OCI-LY7 (cell line): Measurements from ENCODE around the gene YPEL4. TPM values are rescaled to one million over a fixed set of nuclear protein-coding genes. Genes with fewer than 3 reads are reported as not detected.

Experiments
- BruUV-seq: library from RNA; stranded (reverse); fragments of 400-500 nt; replicated peaks from 2 replicates; lab custom pipeline; 2021; lab: Mats Ljungman, UMichigan
- CTCF ChIA-PET: fragments of 300-600 bp; sonication (Branson Sonifier 250); formaldehyde crosslinking; loops from one replicate; lab custom pipeline; 2022; ENCODE audit warnings: antibody characterized with exemption; ENCODE audit not compliant: unreplicated experiment; lab: Charles Lee
- POLR2A ChIA-PET: fragments of 300-600 bp; sonication (Branson Sonifier 250); formaldehyde crosslinking; loops from one replicate; lab custom pipeline; 2022; ENCODE audit warnings: antibody characterized with exemption; lab: Charles Lee
- DNase-seq: peaks from one replicate; pipeline ENCODE4 v3.0.0-alpha.2; 2015; ENCODE audit warnings: low spot score
- H2AFZ ChIP-seq: fragments of 200-600 bp; sonication (generic), shearing (Covaris generic); 2 replicates; pipeline ENCODE4 v1.6.1; 2014; ENCODE audit warnings: mild to moderate bottlenecking, antibody characterized with exemption, low read length, moderate library complexity
- H3K27ac ChIP-seq: fragments of 200-600 bp; sonication (generic); 2 replicates; pipeline ENCODE4 v1.5.1; 2014; ENCODE audit warnings: mixed run types, low read depth, mild to moderate bottlenecking, moderate library complexity, low read length, inconsistent platforms; ENCODE audit not compliant: poor library complexity, severe bottlenecking
- H3K36me3 ChIP-seq: fragments of 200-600 bp; sonication (generic); 2 replicates; pipeline ENCODE4 v1.6.1; 2014; ENCODE audit warnings: mild to moderate bottlenecking, antibody characterized with exemption, low read length, moderate library complexity, mixed read lengths; ENCODE audit not compliant: insufficient read depth
- H3K4me1 ChIP-seq: fragments of 200-600 bp; sonication (generic); 2 replicates; pipeline ENCODE4 v1.5.1; 2014; ENCODE audit warnings: mild to moderate bottlenecking, low read length; ENCODE audit not compliant: insufficient read depth, poor library complexity, severe bottlenecking
- H3K4me2 ChIP-seq: fragments of 200-600 bp; sonication (generic); 2 replicates; pipeline ENCODE4 v1.6.1; 2014; ENCODE audit warnings: mild to moderate bottlenecking, low read length
- H3K4me3 ChIP-seq: fragments of 200-600 bp; sonication (generic); 2 replicates; pipeline ENCODE4 v1.5.1; 2014; ENCODE audit warnings: mild to moderate bottlenecking, low read depth, low read length; ENCODE audit not compliant: poor library complexity, severe bottlenecking
- H3K79me2 ChIP-seq: fragments of 200-600 bp; sonication (generic); 2 replicates; pipeline ENCODE4 v1.6.1; 2016; ENCODE audit warnings: low read depth, mild to moderate bottlenecking, low read length, moderate library complexity, mixed read lengths; ENCODE audit not compliant: insufficient read depth
- H3K9me2 ChIP-seq: fragments of 200-600 bp; sonication (generic); 2 replicates; pipeline ENCODE4 v1.6.1; 2016; ENCODE audit warnings: mild to moderate bottlenecking, low read length, mixed read lengths; ENCODE audit not compliant: insufficient read depth
- H3K9me3 ChIP-seq: fragments of 200-600 bp; sonication (generic); 2 replicates; pipeline ENCODE4 v1.6.1; 2014; ENCODE audit warnings: mild to moderate bottlenecking, mixed run types, low read length, mixed read lengths
- H4K20me1 ChIP-seq: fragments of 200-600 bp; sonication (generic); 2 replicates; pipeline ENCODE4 v1.6.1; 2014; ENCODE audit warnings: mild to moderate bottlenecking, antibody characterized with exemption, low read length, moderate library complexity, mixed read lengths; ENCODE audit not compliant: insufficient read depth
- EZH2phosphoT487 ChIP-seq: fragments of 200-600 bp; sonication (generic); IDR thresholded peaks from 2 replicates; pipeline ENCODE4 v1.6.1; 2018; ENCODE audit warnings: low read depth, borderline replicate concordance, mild to moderate bottlenecking, mixed run types, antibody characterized with exemption, low read length, moderate library complexity, mixed read lengths
- intact Hi-C: fragments of 100-400 bp; cut with micrococcal nuclease; formaldehyde crosslinking; loops from one replicate; pipeline ENCODE4 v1.10.0; 2022; ENCODE audit not compliant: unreplicated experiment
- total RNA-seq, 2 experiments: library from RNA; depleted of rRNA in 1 of 2; stranded (reverse); fragments of >200 nt in 1 of 2; shearing (Covaris generic) in 1 of 2; gene quantifications; 2 replicates each; pipeline ENCODE4 v1.2.3, GENCODE V29; 2014 to 2022
- TF ChIP-seq, protein P1 (sequence below): fragments of 200-600 bp; sonication (generic); conservative IDR thresholded peaks from 2 replicates; pipeline ENCODE4 v1.5.1; 2014; ENCODE audit warnings: mild to moderate bottlenecking, antibody characterized with exemption, low read length, moderate library complexity, mixed read lengths

YPEL4 gene
- total RNA-seq, 2 experiments from 2014 or later = 0.54 to 0.55 TPM

DNA sequence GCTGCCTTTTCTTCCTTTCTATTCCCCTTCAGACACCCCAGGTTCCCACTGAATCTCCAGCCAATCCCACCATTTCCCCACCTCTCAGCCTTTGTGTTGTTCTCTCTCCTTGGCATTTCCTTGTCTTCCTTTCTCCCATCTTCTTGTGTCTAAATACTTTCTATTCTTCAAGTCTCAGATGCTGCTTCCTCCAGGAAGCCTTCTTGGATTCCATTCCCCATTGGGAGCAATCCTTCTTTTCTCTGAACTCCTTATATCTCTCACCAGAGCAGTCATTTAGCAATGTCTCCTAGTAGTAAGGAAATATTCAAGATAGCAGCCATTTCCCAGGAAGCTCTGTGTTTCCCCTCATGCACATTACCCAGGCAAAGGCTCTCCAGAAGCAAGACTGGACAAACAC lies 15.4 kb downstream of the YPEL4 start:
- POLR2A ChIA-PET = interaction anchor here (1.1 kb wide), 3 partner anchors 9 to 22 kb away, joined by 3 to 4 read pairs (median 3); no protein-coding TSS in a partner anchor
- intact Hi-C loops = no loop called here

DNA sequence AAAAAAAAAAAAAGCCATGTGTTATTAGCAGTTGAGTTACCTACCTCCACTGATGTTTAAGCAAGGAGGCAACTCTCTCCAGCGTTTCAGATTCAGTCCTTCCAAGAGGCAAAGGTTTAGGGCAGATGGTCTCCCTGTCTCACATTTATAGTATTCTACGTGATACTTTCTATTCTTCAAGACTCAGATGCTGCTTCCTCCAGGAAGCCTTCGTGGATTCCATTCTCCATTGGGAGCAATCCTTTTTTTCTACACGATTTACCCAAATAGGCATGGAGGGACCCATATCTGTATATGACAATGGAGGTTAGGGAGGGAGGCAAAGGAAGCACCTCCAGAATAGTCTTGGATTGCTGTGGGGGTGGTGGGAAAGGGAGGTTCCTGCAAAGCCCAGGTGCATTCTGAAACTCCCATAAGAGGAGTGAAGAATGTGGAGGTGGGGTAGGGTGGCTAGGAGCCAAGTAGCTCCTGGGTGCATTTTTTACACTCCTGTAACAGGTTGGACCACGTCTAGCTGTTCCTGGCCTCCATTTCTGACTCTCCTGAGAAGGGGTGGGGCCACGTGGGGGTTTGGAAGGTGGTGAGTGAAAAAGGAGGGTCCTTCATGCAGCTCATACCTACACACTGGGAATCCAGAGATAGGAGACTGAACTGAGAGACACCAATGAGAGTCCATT lies 16.2 kb downstream of the YPEL4 start:
- Histone ChIP-seq H3K4me3 (no peak overlapping the region), H3K4me2 (no peak overlapping the region), H3K79me2 (no peaks in the 10 kb centered on the region), H3K9me3 (no peaks in the 10 kb centered on the region), H2AFZ (no peak overlapping the region), H4K20me1 (no peaks in the 10 kb centered on the region), H3K36me3 (no peaks in the 10 kb centered on the region), H3K9me2 (no peaks in the 10 kb centered on the region), H3K27ac (no peak overlapping the region), H3K4me1 (no peaks in the 10 kb centered on the region)
- ChIA-PET POLR2A (interaction anchor here (0.6 to 1.1 kb wide), 2 partner anchors 18 to 555 kb away, joined by 5 to 6 read pairs; no protein-coding TSS in a partner anchor), CTCF (no interaction called here)
- DNase-seq = no peak
- no peak for TF ChIP-seq EZH2phosphoT487
- TF ChIP-seq, protein P1, sequence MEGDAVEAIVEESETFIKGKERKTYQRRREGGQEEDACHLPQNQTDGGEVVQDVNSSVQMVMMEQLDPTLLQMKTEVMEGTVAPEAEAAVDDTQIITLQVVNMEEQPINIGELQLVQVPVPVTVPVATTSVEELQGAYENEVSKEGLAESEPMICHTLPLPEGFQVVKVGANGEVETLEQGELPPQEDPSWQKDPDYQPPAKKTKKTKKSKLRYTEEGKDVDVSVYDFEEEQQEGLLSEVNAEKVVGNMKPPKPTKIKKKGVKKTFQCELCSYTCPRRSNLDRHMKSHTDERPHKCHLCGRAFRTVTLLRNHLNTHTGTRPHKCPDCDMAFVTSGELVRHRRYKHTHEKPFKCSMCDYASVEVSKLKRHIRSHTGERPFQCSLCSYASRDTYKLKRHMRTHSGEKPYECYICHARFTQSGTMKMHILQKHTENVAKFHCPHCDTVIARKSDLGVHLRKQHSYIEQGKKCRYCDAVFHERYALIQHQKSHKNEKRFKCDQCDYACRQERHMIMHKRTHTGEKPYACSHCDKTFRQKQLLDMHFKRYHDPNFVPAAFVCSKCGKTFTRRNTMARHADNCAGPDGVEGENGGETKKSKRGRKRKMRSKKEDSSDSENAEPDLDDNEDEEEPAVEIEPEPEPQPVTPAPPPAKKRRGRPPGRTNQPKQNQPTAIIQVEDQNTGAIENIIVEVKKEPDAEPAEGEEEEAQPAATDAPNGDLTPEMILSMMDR = no peak
- intact Hi-C loops = no loop called here
- BruUV-seq = no TSS peak

More for the DNA sequence above, 15.4 kb downstream of the YPEL4 start:
- no TSS peak for BruUV-seq
- no peaks in the 10 kb centered on the region for H3K9me2 ChIP-seq
- H2AFZ ChIP-seq = no peak overlapping the region
- H3K27ac ChIP-seq = no peak overlapping the region
- no peaks in the 10 kb centered on the region for H3K36me3 ChIP-seq
- no peaks in the 10 kb centered on the region for H4K20me1 ChIP-seq
- CTCF ChIA-PET = no interaction called here
- DNase-seq = no peak
- TF ChIP-seq, protein P1 = no peak
- no peak for TF ChIP-seq EZH2phosphoT487
- no peak overlapping the region for H3K4me3 ChIP-seq
- H3K79me2 ChIP-seq = no peaks in the 10 kb centered on the region
- H3K9me3 ChIP-seq = no peaks in the 10 kb centered on the region
- no peak overlapping the region for H3K4me2 ChIP-seq
- H3K4me1 ChIP-seq = peaks cover 7% of the 10 kb centered on the region

DNA sequence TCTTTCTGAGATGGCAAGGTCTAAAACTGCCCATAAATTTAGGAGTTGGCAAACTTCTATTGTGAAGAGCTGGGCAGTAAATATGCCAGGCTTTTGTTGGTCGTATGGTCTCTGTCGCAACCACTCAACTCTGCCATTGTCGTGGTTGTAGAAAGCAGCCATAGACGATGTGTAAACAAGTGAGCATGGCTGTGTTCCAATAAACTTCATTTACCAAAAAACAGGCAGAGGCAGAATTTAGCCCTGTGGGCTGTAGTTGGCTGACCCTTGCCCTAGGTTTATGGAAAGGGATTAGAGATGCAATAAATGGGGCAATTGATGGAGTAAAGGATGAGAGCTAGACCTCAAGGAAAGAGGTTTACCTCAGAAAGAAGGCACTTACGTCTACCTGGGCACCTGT lies 17.6 kb downstream of the YPEL4 start:
- no peak for DNase-seq
- Histone ChIP-seq H3K4me1 (no peaks in the 10 kb centered on the region), H3K79me2 (no peaks in the 10 kb centered on the region), H3K9me3 (no peaks in the 10 kb centered on the region), H3K4me3 (no peak overlapping the region), H3K4me2 (no peak overlapping the region), H3K27ac (no peak overlapping the region), H3K36me3 (no peaks in the 10 kb centered on the region), H4K20me1 (no peaks in the 10 kb centered on the region), H3K9me2 (no peaks in the 10 kb centered on the region), H2AFZ (no peak overlapping the region)
- intact Hi-C loops = no loop called here
- POLR2A ChIA-PET = interaction anchor here (0.7 to 1.1 kb wide), 2 partner anchors 20 to 73 kb away, joined by 3 to 5 read pairs; no protein-coding TSS in a partner anchor
- CTCF ChIA-PET = no interaction called here
- TF ChIP-seq, protein P1 = no peak
- no peak for TF ChIP-seq EZH2phosphoT487
- no TSS peak for BruUV-seq
